Glutamatergic neuron (in vitro differentiated cells): ENCODE measurements around the gene INVS. TPM values are rescaled to one million over a fixed set of nuclear protein-coding genes. Genes with fewer than 3 reads are reported as not detected.

ENCODE experiments used
- DNase-seq: peaks from one replicate; pipeline ENCODE4 v3.0.0; 2022
- H3K27ac Mint-ChIP-seq: one replicate; pipeline ENCODE4 v1.8.0; 2020; ENCODE audit warnings: mild to moderate bottlenecking, mixed read lengths, inconsistent platforms; ENCODE audit not compliant: unreplicated experiment
- H3K27me3 Mint-ChIP-seq: one replicate; pipeline ENCODE4 v1.8.0; 2020; ENCODE audit warnings: mild to moderate bottlenecking, moderate library complexity, mixed read lengths, inconsistent platforms; ENCODE audit not compliant: unreplicated experiment
- H3K36me3 Mint-ChIP-seq: one replicate; pipeline ENCODE4 v1.8.0; 2020; ENCODE audit warnings: mild to moderate bottlenecking, mixed read lengths, inconsistent platforms; ENCODE audit not compliant: unreplicated experiment
- H3K4me1 Mint-ChIP-seq: one replicate; pipeline ENCODE4 v1.8.0; 2020; ENCODE audit warnings: mild to moderate bottlenecking, low read depth, mixed read lengths, inconsistent platforms; ENCODE audit not compliant: unreplicated experiment
- H3K4me3 Mint-ChIP-seq: one replicate; pipeline ENCODE4 v1.8.0; 2020; ENCODE audit warnings: mild to moderate bottlenecking, mixed read lengths, inconsistent platforms; ENCODE audit not compliant: unreplicated experiment
- H3K9me3 Mint-ChIP-seq: one replicate; pipeline ENCODE4 v1.8.0; 2020; ENCODE audit warnings: mild to moderate bottlenecking, moderate library complexity, mixed read lengths, inconsistent platforms; ENCODE audit not compliant: unreplicated experiment
- total RNA-seq: library from RNA; stranded (reverse); fragmentation: NEBNext Ultra II Directional; extraction: Animal tissue kit (Norgen Biotek cat#: 25700); gene quantifications from one replicate; pipeline ENCODE4 v1.2.1, GENCODE V29; 2021; ENCODE audit not compliant: unreplicated experiment
- TF ChIP-seq, protein P1 (sequence below): fragments of 200-600 bp; sonication (generic); IDR thresholded peaks from one replicate; pipeline ENCODE4 v1.5.0; 2021; ENCODE audit not compliant: partially characterized antibody, unreplicated experiment

The INVS gene
- total RNA-seq, 1 donor from 2014 or later, result 33.4 TPM

DNA sequence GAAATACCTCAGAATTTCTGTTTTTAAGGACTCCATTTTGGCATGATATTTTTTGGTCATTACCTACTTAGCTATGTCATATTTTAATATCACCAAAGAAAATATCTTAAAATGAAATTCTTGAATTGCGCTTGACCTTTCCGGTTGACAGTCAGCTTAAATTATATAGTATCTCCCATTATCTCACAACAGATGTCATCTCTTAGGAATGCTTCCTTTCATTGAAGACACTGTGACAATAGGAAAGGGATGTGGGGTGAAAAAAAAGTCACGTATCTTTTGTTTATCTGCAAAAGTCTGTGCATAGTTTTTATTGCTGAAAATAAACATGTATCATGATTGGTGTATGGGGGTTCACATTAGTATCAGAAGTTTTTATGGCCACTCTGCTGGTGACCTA, 105.8 kb downstream of the INVS start:
- Mint-ChIP-seq H3K27me3 (no peaks in the 10 kb centered on the region), H3K27ac (peak overlapping the region; percentile 93), H3K36me3 (no peaks in the 10 kb centered on the region), H3K4me1 (peaks cover 11% of the 10 kb centered on the region), H3K4me3 (peak overlapping the region; percentile 35), H3K9me3 (no peaks in the 10 kb centered on the region)
- no peak for DNase-seq
- TF ChIP-seq, protein P1, sequence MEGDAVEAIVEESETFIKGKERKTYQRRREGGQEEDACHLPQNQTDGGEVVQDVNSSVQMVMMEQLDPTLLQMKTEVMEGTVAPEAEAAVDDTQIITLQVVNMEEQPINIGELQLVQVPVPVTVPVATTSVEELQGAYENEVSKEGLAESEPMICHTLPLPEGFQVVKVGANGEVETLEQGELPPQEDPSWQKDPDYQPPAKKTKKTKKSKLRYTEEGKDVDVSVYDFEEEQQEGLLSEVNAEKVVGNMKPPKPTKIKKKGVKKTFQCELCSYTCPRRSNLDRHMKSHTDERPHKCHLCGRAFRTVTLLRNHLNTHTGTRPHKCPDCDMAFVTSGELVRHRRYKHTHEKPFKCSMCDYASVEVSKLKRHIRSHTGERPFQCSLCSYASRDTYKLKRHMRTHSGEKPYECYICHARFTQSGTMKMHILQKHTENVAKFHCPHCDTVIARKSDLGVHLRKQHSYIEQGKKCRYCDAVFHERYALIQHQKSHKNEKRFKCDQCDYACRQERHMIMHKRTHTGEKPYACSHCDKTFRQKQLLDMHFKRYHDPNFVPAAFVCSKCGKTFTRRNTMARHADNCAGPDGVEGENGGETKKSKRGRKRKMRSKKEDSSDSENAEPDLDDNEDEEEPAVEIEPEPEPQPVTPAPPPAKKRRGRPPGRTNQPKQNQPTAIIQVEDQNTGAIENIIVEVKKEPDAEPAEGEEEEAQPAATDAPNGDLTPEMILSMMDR, result no peak

DNA sequence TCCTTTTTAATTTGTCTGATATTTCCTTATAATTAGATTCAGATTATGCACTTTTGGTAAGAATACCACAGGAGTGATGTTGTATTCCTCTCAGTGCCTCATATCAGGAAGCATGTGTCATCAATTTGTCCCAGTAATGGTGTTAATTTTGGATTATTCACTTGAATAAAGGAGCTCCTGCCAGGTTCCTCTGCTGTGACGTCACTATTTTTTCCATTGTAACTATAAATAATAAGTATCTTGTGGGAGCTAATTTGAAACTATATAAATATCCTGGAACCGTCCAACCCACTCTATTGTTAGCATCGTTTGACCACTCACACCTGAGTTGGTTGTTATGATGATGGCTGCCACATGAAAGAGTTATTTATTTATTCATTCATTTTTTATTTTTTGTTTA, 107.9 kb downstream of the INVS start:
- no peaks in the 10 kb centered on the region for H3K36me3 Mint-ChIP-seq
- no peak for DNase-seq
- TF ChIP-seq, protein P1, result no peak
- no peaks in the 10 kb centered on the region for H3K27me3 Mint-ChIP-seq
- H3K27ac Mint-ChIP-seq, result no peak overlapping the region
- H3K4me1 Mint-ChIP-seq, result peaks cover 11% of the 10 kb centered on the region
- no peak overlapping the region for H3K4me3 Mint-ChIP-seq
- H3K9me3 Mint-ChIP-seq, result no peaks in the 10 kb centered on the region

DNA sequence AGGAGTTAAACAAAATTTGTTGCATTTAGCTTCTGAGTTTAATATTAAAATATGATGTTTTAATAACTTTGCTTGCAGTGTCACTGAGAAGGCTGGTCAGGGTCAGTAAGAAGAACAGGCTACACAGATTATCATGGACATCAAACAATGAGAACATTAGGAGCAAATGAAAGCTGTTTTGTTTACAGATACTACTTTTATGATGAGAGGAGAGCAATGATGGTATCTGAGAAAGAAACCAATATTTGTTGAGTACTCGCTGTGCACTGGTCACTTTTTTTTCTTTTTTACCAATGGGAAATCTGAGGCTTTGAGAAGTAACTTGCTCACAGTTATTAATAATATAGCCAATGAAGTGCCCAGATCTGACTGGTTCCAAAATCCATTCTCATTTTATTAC, 109.6 kb downstream of the INVS start:
- peaks cover 1% of the 10 kb centered on the region for H3K27me3 Mint-ChIP-seq
- no peak overlapping the region for H3K27ac Mint-ChIP-seq
- no peaks in the 10 kb centered on the region for H3K36me3 Mint-ChIP-seq
- TF ChIP-seq, protein P1, result no peak
- peaks cover 1% of the 10 kb centered on the region for H3K9me3 Mint-ChIP-seq
- DNase-seq, result no peak
- peaks cover 11% of the 10 kb centered on the region for H3K4me1 Mint-ChIP-seq
- H3K4me3 Mint-ChIP-seq, result no peak overlapping the region

DNA sequence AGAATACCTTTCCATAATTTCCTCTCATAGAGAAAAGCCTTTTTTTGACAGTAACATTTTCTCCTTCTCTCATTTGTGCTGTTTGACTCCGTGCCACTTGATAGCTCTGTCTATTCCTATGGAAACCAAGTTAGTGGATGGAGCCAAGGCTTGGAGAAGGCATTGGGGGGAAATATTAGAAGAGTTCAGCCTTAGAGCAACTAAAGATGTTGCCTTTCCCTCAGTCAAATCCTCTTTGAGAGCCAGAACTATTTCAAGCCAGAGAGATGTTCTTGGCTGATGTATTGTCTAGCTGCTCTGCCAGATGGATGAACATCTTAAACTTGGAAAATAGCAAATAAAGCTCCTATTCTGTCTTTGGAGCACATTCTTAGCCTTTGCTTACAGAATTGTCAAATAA, 112.4 kb downstream of the INVS start:
- Mint-ChIP-seq H3K36me3 (no peaks in the 10 kb centered on the region), H3K4me3 (no peak overlapping the region), H3K4me1 (peaks cover 3% of the 10 kb centered on the region), H3K27me3 (peaks cover 1% of the 10 kb centered on the region), H3K9me3 (peaks cover 1% of the 10 kb centered on the region), H3K27ac (no peak overlapping the region)
- no peak for DNase-seq
- TF ChIP-seq, protein P1, result no peak

DNA sequence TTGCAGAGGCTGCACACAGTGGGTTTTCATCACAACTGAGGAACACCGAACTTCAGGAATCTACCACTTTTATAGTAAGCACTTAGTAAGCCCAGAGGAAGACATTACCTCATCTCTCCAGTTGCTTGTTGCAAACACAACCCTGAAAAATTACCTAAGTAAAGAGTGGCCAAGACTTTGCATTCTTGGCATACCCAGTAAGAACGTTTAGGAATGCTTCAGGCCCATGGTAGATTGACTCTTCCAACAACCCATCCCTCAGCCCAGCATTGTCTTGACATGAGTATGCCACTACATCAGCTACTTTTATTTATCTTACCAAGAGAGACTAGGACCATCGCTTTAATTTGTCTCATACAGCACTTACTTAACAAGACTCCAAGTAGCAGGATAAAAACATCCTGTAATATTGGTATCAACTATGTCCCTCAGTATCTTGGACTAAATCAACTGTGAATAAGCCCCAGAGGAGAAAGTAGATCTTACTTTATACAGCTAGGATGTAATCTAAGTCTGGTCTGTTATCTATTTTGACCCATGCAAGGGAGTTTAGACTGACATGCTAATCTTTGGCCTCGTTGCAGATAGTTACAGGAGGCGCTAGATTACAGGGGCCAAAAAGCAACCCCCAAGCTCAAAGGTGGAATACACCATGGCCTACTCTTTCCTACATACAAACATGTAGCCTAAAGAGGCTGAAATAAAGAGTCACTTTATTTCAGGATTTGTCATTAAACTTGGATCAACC, 114.9 kb downstream of the INVS start:
- Mint-ChIP-seq H3K4me1 (no peaks in the 10 kb centered on the region), H3K36me3 (no peaks in the 10 kb centered on the region), H3K9me3 (peaks cover 1% of the 10 kb centered on the region), H3K27ac (no peak overlapping the region), H3K27me3 (peaks cover 1% of the 10 kb centered on the region), H3K4me3 (no peak overlapping the region)
- TF ChIP-seq, protein P1, result no peak
- DNase-seq, result no peak
